ENCODE data around the gene TEX14.

DNA sequence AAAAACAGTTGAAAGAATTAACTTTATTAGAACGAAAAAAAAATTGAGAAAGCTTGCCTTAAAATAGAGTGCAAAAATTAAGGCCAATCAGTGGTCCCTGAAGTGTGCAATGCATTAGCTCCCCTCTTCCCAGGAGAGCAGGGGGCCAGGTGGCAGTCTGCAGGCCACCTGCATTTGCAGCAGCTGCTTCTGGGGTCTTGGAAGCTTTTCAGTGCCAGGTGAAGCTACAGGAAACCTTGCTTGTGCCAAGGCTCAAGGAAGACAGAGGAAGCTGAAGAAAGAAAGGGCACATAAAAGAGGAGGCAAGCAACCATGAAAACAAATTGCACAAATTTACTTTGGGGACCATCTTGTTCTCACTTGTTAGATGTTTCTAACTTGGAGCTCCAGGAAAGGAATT, 126.9 kb downstream of the TEX14 start:
- TF ChIP-seq POLR2A (IDR thresholded peaks at IDR 0.05) = no peak
- TF ChIP-seq, protein P1, sequence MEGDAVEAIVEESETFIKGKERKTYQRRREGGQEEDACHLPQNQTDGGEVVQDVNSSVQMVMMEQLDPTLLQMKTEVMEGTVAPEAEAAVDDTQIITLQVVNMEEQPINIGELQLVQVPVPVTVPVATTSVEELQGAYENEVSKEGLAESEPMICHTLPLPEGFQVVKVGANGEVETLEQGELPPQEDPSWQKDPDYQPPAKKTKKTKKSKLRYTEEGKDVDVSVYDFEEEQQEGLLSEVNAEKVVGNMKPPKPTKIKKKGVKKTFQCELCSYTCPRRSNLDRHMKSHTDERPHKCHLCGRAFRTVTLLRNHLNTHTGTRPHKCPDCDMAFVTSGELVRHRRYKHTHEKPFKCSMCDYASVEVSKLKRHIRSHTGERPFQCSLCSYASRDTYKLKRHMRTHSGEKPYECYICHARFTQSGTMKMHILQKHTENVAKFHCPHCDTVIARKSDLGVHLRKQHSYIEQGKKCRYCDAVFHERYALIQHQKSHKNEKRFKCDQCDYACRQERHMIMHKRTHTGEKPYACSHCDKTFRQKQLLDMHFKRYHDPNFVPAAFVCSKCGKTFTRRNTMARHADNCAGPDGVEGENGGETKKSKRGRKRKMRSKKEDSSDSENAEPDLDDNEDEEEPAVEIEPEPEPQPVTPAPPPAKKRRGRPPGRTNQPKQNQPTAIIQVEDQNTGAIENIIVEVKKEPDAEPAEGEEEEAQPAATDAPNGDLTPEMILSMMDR (IDR thresholded peaks at IDR 0.05) = no peak
